OCI-LY1 (cell line): ENCODE measurements around the gene TAF4.
"Not testable (repeated sequence)": the region's sequence is repeated elsewhere in the genome, so short reads cannot be mapped to it uniquely, and the experiment has no call there.

Source experiments
- H2AFZ ChIP-seq: fragments of 200-600 bp; sonication (generic), shearing (Covaris generic); 2 replicates; pipeline ENCODE4 v1.6.0; 2014; ENCODE audit warnings: antibody characterized with exemption, mild to moderate bottlenecking, low read length
- H3F3A ChIP-seq: fragments of 200-600 bp; sonication (generic), shearing (Covaris generic); 2 replicates; pipeline ENCODE4 v1.6.0; 2014; ENCODE audit warnings: mild to moderate bottlenecking, antibody characterized with exemption, low read length, moderate library complexity; ENCODE audit not compliant: insufficient read depth
- H3K27ac ChIP-seq: fragments of 200-600 bp; sonication (generic); 2 replicates; pipeline ENCODE4 v1.5.1; 2014; ENCODE audit warnings: low read length, mixed run types, mild to moderate bottlenecking, low read depth; ENCODE audit not compliant: poor library complexity, severe bottlenecking
- H3K27me3 ChIP-seq: fragments of 200-600 bp; sonication (generic); 2 replicates; pipeline ENCODE4 v1.6.0; 2014; ENCODE audit warnings: antibody characterized with exemption, mild to moderate bottlenecking, low read length, moderate library complexity; ENCODE audit not compliant: insufficient read depth
- H3K36me3 ChIP-seq: fragments of 200-600 bp; sonication (generic); 2 replicates; pipeline ENCODE4 v1.6.1; 2014; ENCODE audit warnings: mild to moderate bottlenecking, antibody characterized with exemption, low read length, moderate library complexity, mixed read lengths; ENCODE audit not compliant: insufficient read depth
- H3K4me1 ChIP-seq: fragments of 200-600 bp; sonication (generic); 2 replicates; pipeline ENCODE4 v1.5.1; 2014; ENCODE audit warnings: mild to moderate bottlenecking, low read length, moderate library complexity; ENCODE audit not compliant: insufficient read depth, severe bottlenecking
- H3K4me2 ChIP-seq: fragments of 200-600 bp; sonication (generic), shearing (Covaris generic); 2 replicates; pipeline ENCODE4 v1.6.1; 2014; ENCODE audit warnings: low read length
- H3K4me3 ChIP-seq: fragments of 200-600 bp; sonication (generic); 2 replicates; pipeline ENCODE4 v1.5.1; 2014; ENCODE audit warnings: low read length, low read depth, mild to moderate bottlenecking, mixed read lengths; ENCODE audit not compliant: poor library complexity, severe bottlenecking
- H3K79me2 ChIP-seq: fragments of 200-600 bp; shearing (Covaris generic); 2 replicates; pipeline ENCODE4 v1.6.1; 2016; ENCODE audit warnings: mixed run types, low read length, mixed read lengths; ENCODE audit not compliant: insufficient read depth
- H3K9ac ChIP-seq: fragments of 200-600 bp; sonication (generic), shearing (Covaris generic); 2 replicates; pipeline ENCODE4 v1.6.1; 2014; ENCODE audit warnings: mild to moderate bottlenecking, low read length, mixed read lengths
- H3K9me2 ChIP-seq: fragments of 200-600 bp; sonication (generic), shearing (Covaris generic); 2 replicates; pipeline ENCODE4 v1.6.1; 2014; ENCODE audit warnings: low read depth, mild to moderate bottlenecking, low read length, mixed read lengths
- H3K9me3 ChIP-seq: fragments of 200-600 bp; shearing (Covaris generic); 2 replicates; pipeline ENCODE4 v1.6.1; 2014; ENCODE audit warnings: low read length, mixed read lengths
- H4K20me1 ChIP-seq: fragments of 200-600 bp; sonication (generic), shearing (Covaris generic); 2 replicates; pipeline ENCODE4 v1.6.0; 2016; ENCODE audit warnings: mild to moderate bottlenecking, low read length; ENCODE audit not compliant: insufficient read depth
- CTCF ChIP-seq: fragments of 200-600 bp; sonication (generic), shearing (Covaris generic); IDR thresholded peaks from 2 replicates; pipeline ENCODE4 v1.5.1; 2017; ENCODE audit warnings: mild to moderate bottlenecking, antibody characterized with exemption, low read length, moderate library complexity, mixed read lengths
- EZH2 ChIP-seq: fragments of 200-600 bp; sonication (generic), shearing (Covaris generic); IDR thresholded peaks from 2 replicates; pipeline ENCODE4 v1.8.0; 2017; ENCODE audit warnings: borderline replicate concordance, mixed run types, mild to moderate bottlenecking, antibody characterized with exemption, low read length, moderate library complexity, mixed read lengths

The TAF4 gene

GRCh38 chr20:62058941-62059340 is 6.7 kb downstream of the TAF4 start:
- Histone ChIP-seq H3K9ac (no peak overlapping the region), H3K27ac (no peak overlapping the region), H3K79me2 (peaks cover 55% of the 10 kb centered on the region), H3K4me1 (peaks cover 38% of the 10 kb centered on the region), H2AFZ (no peak overlapping the region), H3K9me3 (no peaks in the 10 kb centered on the region), H3K9me2 (no peaks in the 10 kb centered on the region), H3K4me3 (no peak overlapping the region), H3K4me2 (no peak overlapping the region), H3K27me3 (no peaks in the 10 kb centered on the region), H3K36me3 (peaks cover 36% of the 10 kb centered on the region), H3F3A (no peaks in the 10 kb centered on the region), H4K20me1 (no peaks in the 10 kb centered on the region)
- no peak for TF ChIP-seq CTCF
- no peak for TF ChIP-seq EZH2

GRCh38 chr20:62056975-62057374 is 8.7 kb downstream of the TAF4 start:
- H3K27ac ChIP-seq, result no peak overlapping the region
- no peaks in the 10 kb centered on the region for H3K27me3 ChIP-seq
- no peaks in the 10 kb centered on the region for H3K9me2 ChIP-seq
- H3K9me3 ChIP-seq, result no peaks in the 10 kb centered on the region
- H3K4me3 ChIP-seq, result no peak overlapping the region
- no peaks in the 10 kb centered on the region for H4K20me1 ChIP-seq
- H3F3A ChIP-seq, result no peaks in the 10 kb centered on the region
- no peak overlapping the region for H3K9ac ChIP-seq
- H3K4me2 ChIP-seq, result no peak overlapping the region
- peaks cover 18% of the 10 kb centered on the region for H3K4me1 ChIP-seq
- peaks cover 24% of the 10 kb centered on the region for H3K36me3 ChIP-seq
- H2AFZ ChIP-seq, result no peak overlapping the region
- peaks cover 43% of the 10 kb centered on the region for H3K79me2 ChIP-seq
- TF ChIP-seq EZH2 (no peak), CTCF (no peak)

GRCh38 chr20:62056377-62056776 is 9.3 kb downstream of the TAF4 start:
- Histone ChIP-seq H3K4me3 (no peak overlapping the region), H3F3A (no peaks in the 10 kb centered on the region), H3K9ac (no peak overlapping the region), H3K36me3 (peaks cover 21% of the 10 kb centered on the region), H3K27me3 (no peaks in the 10 kb centered on the region), H3K79me2 (peaks cover 38% of the 10 kb centered on the region), H3K4me2 (no peak overlapping the region), H4K20me1 (no peaks in the 10 kb centered on the region), H3K9me3 (no peaks in the 10 kb centered on the region), H3K27ac (no peak overlapping the region), H3K9me2 (no peaks in the 10 kb centered on the region), H2AFZ (no peak overlapping the region), H3K4me1 (peaks cover 16% of the 10 kb centered on the region)
- TF ChIP-seq EZH2, result no peak
- TF ChIP-seq CTCF, result no peak

- H3K4me1 ChIP-seq, result peaks cover 16% of the 10 kb centered on the region
- H3K4me3 ChIP-seq, H3K9ac ChIP-seq, H3K9me2 ChIP-seq, H3K27me3 ChIP-seq, H3K27ac ChIP-seq, H3K9me3 ChIP-seq, H3F3A ChIP-seq, H4K20me1 ChIP-seq, H3K4me2 ChIP-seq, H2AFZ ChIP-seq: not testable (repeated sequence)
- H3K36me3 ChIP-seq, result peaks cover 21% of the 10 kb centered on the region
- H3K79me2 ChIP-seq, result peaks cover 35% of the 10 kb centered on the region
Measured at GRCh38 chr20:62055862-62056115, 9.9 kb downstream of the TAF4 start.
